ENCODE data around the gene SLC22A5.
A peak's percentile ranks its signal among the peaks of the same experiment; 100 is the strongest.
"Not testable (repeated sequence)": the region's sequence is repeated elsewhere in the genome, so short reads cannot be mapped to it uniquely, and the experiment has no call there.

SLC22A5 gene

DNA sequence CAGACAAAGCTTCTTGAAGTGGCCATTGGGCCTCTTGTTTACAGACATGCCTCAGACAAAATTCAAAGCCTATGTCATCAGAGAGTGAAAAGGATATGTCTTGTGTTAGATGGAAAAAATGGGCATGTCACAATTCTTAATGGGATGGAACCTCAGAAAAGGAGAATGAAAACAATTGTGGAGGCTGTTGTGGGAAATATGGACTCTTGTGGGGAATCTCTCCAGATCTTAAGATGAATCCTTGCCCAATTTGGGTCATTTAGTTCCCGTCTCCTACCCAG lies 19.5 kb downstream of the SLC22A5 start:
- DNase-seq: no peak

DNA sequence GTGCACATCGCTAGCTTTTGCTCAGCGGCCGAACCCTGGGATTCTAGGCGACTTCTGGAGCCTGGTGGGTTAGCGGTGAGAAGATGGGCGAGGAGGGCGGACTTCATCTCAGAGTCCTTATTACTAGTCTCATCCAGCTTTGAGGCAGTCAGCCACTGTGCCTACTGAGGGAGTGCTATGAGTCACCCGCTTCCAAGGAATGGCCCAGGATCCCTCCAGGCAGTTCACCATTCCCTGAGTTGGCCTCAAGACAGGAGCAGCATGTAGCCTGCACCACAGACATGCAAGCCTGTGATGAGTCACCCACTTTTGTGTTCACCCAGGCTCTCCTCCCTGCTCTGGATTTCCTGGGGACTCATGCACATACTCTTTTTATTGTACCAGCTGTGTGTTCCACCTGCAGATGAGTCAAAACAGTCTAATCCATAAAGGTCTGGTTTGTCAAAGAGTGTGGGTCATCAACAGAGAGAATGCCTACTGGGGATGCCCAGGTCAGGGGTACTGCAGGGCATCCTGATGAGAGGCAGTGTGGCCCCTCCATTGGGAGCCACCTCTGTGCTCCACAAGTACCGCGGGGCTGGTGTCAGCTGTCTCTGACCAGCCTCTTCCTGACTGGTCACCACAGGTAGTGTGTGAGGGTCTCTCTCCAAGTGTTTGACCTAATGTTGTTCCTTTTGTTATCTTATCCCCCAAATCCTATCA lies 20.2 kb downstream of the SLC22A5 start:
- DNase-seq: peak; percentile 25

DNA sequence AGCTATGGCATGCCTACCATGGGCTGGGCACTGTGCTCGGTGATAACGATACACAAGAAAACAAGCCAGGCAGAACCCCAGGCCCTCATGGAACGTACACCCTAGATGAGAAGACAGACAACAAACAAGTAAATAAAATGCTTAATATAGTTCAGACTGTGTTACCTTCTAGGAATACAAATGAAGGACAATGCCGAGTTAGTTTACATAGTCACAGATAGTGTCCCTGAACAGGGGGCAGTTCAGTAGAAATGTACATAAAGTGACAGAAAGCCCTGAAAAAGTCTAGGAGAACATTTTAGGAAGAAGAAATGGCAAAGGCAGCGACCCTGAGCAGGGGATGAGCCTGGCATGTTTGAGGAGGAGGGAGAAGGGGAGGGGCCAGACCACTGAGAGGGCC lies 21.7 kb downstream of the SLC22A5 start:
- DNase-seq: no peak

DNA sequence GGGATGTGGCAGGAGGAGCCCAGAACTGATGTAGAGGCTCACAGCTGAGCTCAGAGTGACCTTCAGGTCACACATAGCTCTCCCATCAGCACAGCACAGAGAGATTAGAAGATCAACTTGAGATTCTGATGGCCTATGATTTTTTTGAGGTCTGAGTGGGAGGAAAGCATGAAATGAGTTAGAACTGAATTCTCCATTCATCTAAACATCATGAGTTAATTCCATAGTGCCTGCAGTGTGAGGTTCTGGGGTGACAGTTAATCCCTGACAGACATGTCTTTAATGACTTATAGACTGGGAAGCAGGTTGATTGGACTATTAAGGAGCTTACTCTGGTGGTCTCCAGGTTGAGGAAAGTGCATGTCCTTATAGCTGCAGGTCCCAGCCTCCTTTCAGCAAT lies 22.4 kb downstream of the SLC22A5 start:
- DNase-seq: no peak

DNA sequence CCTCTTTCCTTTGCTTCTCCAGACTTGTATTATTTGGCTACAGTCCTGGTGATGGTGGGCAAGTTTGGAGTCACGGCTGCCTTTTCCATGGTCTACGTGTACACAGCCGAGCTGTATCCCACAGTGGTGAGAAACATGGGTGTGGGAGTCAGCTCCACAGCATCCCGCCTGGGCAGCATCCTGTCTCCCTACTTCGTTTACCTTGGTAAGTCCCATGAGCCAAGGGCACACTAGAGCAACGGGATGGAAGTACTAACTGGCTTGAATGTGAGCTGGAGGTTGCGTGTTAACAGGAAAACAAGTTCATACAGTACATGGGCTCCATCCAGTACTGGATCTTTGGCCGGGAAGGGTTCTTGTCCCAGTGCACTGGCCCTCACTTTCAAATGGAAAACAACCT lies 22.9 kb downstream of the SLC22A5 start:
- DNase-seq: no peak

DNA sequence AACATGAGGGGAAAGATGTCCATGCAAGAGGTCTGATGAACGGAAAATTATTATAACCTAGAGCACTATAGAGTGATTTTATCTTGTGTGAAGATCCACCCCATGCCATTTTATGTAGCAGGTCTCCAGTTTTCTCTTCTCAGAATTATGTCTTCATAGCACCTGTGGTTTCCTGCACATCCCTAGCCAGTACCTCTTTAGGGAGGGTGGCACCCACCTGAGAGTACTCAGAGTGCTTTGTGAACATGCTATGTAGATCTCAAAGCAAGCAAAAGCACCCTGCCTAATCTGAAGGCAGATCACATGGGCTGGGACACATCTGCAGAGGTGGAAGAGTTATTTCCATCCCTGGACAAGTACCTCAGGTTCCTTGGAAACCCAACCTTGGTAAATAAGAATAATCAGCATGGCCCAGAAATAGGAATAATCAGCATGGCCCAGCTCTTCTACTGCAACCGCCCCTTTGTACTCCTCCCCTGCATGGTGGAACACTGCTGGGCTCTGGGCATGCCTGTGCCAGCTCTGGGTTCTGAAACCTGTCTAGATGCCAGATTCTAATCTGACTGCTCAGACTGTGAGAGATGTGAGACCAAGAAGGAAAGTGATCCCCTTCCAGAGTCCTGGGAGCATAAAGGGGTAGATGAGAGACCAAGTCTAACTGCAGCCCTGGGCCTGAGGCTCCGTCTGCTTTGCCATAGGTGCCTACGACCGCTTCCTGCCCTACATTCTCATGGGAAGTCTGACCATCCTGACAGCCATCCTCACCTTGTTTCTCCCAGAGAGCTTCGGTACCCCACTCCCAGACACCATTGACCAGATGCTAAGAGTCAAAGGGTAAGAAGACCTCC lies 23.7 kb downstream of the SLC22A5 start:
- no peak for DNase-seq

DNA sequence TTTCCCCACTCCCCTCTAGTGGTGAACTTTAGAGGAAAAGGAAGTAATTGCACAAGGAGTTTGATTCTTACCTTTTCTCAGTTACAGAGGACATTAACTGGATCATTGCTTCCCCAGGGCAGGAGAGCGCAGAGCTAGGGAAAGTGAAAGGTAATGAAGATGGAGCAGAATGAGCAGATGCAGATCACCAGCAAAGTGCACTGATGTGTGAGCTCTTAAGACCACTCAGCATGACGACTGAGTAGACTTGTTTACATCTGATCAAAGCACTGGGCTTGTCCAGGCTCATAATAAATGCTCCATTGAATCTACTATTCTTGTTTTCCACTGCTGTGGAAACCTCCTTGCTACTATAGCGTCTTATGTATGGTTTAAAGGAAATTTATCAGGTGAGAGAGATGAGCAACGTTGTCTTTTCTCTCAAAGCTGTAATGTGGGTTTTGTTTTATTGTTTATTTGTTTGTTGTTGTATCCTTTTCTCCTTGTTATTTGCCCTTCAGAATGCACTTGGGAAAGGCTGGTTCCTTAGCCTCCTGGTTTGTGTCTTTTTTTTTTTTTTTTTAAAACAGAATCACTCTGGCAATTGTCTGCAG lies 25.3 kb downstream of the SLC22A5 start:
- no peak for DNase-seq

DNA sequence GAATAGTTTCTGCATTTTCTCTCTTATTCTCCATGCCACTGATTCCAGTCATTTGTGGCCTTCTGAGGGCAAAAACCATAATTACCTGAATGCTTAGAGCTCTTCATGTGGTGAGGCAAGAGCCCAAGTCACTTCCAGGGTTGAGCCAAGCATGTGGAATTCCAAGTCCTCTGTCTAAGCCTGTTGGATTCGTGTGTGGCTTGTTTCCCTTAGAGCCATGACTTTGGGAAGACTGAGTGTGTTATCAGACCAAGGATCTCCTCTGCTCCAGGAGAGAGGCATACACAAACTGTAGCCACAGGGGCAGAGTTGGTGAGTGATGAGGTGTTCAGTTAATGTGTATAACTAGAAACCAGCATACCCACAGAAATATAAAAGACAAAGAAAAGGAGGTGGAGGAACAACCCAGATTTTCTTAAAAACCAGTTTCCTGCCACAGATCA lies 27.1 kb downstream of the SLC22A5 start:
- no peak for DNase-seq

DNA sequence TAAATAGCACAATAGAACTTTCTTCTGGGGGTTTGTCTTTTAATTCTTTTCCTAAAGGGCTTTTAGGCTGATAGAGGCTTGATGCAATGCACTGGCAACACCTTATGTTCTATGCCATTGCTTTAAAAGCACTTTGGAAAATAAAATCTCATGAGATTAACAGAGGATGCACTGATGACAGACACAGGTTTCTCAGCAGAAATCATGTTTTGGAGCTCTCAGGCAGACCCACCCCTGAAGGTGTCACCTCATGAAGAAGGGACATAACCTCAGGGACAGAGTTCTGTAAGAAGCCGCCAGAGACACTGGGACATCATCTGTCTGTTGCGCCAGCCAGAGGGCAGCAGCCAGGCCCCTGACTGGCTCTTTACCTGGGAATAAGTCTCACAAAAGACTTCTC lies 27.7 kb downstream of the SLC22A5 start:
- no peak for DNase-seq

DNA sequence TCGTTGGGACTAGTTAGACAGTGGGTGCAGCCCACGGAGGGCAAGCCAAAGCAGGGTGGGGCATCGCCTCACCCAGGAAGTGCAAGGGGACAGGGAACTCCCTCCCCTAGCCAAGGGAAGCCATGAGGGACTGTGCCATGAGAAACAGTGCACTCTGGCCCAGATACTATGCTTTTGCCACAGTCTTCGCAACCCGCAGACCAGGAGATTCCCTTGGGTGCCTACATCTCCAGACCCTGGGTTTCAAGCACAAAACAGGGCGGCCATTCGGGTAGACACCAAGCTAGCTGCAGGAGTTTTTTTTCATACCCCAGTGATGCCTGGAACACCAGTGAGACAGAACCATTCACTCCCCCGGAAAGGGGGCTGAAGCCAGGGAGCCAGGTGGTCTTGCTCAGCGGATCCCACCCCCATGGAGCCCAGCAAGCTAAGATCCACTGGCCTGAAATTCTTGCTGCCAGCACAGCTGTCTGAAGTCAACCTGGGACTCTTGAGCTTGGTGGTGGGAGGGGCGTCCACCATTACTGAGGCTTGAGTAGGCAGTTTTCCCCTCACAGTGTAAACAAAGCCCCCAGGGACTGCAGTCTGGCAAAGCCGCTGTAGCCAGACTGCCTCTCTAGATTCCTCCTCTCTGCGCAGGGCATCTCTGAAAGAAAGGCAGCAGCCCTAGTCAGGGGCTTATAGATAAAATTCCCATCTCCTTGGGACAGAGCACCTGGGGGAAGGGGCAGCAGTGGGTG lies 28.6 kb downstream of the SLC22A5 start:
- DNase-seq: not testable (repeated sequence)

DNA sequence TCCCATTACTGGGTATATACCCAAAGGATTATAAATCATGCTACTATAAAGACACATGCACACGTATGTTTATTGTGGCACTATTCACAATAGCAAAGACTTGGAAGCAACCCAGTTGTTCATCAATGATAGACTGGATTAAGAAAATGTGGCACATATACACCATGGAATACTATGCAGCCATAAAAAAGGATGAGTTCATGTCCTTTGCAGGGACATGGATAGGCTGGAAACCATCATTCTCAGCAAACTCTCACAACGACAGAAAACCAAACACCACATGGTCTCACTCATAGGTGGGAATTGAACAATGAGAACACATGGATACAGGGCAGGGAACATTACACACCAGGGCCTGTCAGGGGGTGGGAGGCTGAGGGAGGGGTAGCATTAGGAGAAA lies 34.5 kb downstream of the SLC22A5 start:
- DNase-seq: not testable (repeated sequence)

DNA sequence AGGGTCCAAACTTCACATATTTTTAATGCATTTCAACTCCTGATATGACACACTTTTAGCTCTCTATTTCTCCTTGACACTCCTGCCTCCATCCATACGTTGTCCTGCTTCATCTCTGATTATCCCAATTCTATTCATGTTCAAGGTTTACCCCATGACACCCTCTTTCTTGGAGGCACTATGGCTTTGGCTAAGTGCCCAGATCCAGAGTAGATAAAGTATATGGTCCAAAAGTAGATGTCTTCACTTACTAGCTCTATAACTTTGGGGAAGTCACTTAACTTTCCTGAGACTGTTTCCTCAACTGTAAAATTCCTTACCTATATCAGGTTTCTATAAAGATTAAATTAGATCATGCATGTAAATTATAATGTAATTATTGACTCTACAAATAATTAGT lies 36.1 kb downstream of the SLC22A5 start:
- no peak for DNase-seq

DNA sequence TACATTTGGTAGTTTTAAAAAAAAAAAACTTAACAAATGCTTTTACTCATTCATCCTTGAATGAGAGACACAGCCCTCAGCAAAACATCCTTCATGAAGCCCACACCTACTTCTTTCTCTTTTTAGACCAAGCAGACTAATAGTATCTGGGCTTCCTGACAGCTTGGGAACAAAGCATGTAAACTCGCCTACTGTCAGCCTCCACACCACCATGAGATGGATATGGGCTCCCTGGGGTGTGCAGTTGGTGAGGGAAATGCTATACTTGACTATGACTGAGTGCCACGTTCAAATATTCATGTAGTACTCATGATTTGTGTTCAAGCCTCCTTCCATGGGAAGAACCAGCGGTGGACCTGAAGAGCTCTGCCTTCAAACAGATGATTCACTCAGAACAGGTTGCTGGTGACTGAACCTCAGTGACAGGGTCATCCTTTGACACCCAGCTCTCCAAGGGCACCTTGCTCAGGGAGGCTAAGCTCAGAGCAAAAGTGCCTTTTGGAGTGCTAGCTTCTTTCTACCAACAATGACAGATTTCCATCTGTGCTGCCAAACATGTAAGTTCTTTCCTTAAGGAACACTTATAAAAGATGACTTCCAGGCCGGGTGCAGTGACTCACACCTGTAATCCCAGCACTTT lies 36.8 kb downstream of the SLC22A5 start:
- no peak for DNase-seq

DNA sequence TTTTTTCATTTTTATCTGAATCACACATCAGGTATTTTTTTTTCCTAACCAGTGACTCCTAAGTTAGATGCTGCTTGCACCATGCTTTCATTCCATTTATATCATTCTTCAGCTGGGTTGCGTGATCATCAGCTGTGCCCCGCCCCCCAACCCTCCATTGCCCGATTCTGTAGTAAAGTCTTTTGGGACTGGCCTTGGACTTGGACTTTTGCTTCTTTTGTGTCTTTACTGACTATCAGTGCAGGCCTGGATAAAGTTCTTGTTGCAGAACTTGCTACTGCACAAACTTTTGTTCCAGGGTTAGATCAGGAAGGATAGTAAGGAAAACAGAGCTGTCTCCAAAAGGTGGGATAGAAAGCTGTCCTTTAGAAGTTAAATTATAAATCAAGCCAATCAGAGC lies 38.5 kb downstream of the SLC22A5 start:
- DNase-seq: no peak

DNA sequence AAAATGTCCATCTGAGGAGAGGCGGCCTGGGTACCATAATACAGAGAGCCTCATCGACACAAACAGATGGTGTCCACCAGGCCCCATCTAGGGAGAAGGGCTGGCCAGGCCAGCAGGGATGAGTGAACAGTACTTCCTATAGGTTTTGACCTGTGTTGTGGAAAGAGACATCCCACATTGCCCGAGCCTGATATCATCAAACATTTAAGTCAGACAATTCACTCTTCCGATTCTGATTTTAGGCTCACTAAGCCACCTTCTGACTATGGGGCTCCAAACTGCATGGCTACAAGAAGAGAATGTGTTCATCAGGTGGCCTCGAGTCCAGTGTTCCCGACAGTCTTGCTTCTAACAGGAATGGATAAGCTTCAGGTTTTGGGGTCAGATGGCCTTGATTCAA lies 38.9 kb downstream of the SLC22A5 start:
- DNase-seq: no peak

DNA sequence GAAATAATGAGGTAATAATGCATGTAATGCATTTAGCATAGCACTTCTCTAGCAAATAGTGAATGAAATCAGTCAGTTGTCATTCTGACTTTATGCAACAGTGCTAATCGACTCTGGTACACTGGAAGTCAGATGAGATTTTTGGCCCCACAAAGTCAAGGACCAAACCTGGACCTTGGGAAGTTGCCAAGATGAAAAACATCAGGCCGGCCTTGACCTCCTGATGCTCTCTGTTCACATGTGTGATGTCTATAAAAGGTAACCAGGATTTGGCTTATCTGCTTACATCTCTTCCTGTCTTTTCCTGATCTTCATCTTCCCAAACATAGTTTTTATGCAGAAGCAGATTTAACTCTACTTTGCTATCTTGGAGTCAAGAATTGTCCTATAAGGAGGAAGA lies 39.5 kb downstream of the SLC22A5 start:
- no peak for DNase-seq

DNA sequence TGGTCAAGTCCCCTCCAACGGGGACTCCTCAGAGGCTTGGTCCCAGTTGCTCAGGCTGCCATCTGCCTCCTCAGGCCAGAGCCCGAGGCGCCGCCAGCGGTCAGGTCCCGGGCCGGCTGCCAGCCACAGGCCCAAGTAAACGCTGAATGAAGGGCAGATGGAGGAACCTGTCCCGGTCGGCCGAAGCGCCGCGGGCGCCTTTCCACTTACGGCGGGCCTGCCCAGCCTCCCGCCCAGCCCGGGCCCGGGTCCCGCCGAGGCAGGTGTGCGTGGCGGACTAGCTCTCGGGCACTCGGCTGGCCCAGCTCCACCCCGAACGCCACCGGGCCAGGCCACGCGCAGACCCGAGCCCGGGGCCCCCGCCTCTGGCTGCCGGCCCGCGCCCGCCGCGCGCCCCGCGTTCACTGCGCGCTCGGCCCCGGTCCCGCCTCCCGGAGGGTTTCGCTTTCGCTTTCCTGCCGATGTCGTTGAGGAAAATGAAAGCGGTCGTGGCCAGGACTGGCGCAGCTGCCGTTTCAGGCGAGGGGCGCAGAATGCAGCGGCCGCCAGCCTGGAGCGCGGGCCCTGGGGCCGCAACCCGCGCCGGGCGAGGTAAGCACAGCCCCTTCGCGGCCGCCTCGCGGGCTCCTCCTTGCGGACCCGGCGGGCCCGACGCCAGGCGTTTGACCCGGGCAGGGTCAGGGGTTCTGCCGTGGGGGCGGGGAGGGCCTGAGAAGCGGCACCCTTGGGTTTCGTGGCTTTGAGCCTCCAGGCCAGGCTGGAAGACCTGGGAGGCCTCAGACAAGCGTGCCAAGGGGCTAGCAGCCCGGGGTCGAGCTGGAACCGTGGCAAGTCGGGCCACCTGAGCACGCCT lies 41.2 kb downstream of the SLC22A5 start:
- peak; percentile 82 for DNase-seq

DNA sequence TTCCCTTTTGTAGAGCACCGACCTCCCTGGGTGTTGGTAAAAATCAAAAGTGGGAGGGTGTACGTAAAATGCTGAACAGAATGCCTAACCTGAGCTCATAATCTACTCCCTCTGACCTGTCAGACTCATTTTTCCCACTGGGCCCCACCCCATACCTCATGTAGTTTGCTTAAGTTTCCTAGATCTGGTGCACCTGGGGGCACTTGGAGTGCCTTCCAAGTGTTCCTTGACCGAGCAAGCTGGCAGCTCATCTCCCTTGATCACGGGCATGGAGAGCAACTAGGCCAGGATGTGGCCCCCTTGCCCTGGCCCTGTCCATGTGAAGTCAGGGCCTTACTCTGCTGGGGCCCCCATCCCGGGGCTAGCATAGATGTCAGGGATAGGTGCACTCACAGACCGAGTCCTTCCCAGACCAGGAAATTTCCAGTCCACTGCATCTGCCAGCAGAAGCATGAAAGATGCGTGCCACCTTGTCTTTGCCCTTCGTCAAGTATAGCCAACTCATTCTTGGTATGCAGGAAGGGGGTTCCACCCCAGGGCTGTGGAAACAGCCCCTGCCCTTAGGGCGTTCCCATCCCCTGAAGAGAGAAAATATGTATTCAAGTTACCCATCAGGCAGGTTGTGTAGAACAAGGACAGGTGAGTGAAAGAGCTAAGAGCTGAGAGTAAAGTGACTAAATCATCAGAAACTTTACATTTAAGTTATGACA lies 41.9 kb downstream of the SLC22A5 start:
- DNase-seq: no peak

DNA sequence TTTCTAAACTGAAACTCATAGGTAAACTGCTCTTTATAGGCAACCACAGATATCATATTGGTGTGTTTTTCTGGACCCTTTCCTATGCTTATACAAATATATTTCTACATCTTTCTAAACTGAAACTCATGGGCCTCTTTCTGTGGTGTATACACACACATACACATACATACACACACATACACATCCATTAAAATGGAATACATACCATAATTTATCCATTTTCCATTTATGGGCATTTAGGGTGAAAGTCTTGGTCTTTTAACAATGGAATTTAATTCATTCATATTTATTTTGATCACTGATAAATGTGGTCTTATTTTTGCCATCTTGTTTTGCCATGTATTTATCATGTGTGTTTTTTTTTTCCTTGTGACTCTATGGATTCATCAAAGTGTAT lies 44.1 kb downstream of the SLC22A5 start:
- no peak for DNase-seq

DNA sequence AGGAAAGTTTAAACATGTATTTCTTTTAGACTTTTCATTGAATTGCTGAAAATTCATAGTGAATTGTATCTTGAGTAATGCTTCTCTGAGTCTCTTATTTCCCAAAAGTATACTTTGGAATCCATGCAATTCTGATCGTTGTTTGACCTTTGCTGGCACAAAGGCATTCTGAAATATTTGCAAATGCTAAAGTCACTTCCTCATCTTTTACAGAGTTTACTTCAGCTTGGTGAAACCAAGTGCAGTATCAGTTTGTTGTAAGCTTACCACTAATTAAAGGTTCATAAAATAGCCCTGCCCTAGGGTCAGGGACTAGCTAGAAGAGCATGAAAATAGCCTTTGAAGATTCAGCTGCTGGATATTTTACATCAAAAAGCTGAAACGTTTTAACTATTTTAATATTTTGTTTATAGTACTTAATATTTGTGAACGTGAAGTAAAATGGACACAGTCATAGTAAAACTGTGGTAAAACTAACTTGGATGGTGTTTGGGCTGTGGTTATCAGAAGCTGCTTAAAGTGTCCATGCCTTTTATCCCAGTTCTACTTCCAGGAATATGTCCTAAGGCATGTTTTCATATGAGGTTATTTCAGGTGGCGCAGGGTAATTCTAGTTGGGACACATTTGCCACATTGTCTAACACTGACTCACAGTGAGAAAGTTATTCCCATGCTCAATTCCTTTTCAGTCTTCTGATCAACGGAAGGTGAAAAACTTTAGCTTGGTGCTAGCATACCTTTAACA lies 45.3 kb downstream of the SLC22A5 start:
- DNase-seq: no peak

DNA sequence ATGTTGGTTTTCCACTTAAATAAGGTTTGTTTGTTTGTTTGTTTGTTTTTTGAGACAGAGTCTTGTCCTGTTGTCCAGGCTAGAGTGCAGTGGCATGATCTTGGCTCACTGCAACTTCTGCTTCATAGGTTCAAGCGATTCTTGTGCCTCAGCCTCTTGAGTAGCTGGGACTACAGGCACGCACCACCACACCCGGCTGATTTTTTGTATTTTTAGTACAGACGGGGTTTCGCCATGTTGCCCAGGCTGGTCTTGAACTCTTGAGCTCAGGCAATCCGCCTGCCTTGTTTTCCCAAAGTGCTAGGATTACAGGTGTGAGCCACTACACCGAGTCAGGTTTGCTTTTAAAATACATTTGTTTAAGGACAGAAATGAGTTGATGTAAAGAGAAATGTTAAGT lies 46.0 kb downstream of the SLC22A5 start:
- not testable (repeated sequence) for DNase-seq
